Left renal pelvis (tissue), 4 donors: ENCODE results near the gene LAMA3. TPM values are rescaled to one million over a fixed set of nuclear protein-coding genes. Genes with fewer than 3 reads are reported as not detected.

ENCODE experiments used
- DNase-seq, 4 donors: peaks; one replicate each; pipeline ENCODE4 v3.0.0-alpha.2; 2013; ENCODE audit warnings: low read depth in 4 of 4, low spot score in 3 of 4
- polyA plus RNA-seq, 4 donors: library from polyadenylated mRNA; unstranded; fragments of 120-200 nt; gene quantifications; one replicate each; pipeline ENCODE4 v1.2.1, GENCODE V29; 2013; ENCODE audit not compliant: insufficient read length in 4 of 4

Gene LAMA3
- polyA plus RNA-seq, 4 donors = 1.5 to 3.1 (median 2.5) TPM

GRCh38 chr18:23758281-23758680, 69.0 kb downstream of the LAMA3 start:
- no peak for DNase-seq

GRCh38 chr18:23761941-23762340, 72.7 kb downstream of the LAMA3 start:
- no peak for DNase-seq

GRCh38 chr18:23763343-23763742, 74.1 kb downstream of the LAMA3 start:
- no peak for DNase-seq

- no peak for DNase-seq
Observed at GRCh38 chr18:23765931-23766330, 76.7 kb downstream of the LAMA3 start.

- DNase-seq = no peak
Observed at GRCh38 chr18:23772327-23773024, 83.2 kb downstream of the LAMA3 start.

- DNase-seq = no peak
Observed at GRCh38 chr18:23776306-23776705, 87.1 kb downstream of the LAMA3 start.

GRCh38 chr18:23778828-23779227, 89.6 kb downstream of the LAMA3 start:
- DNase-seq = no peak

GRCh38 chr18:23779696-23780303, 90.5 kb downstream of the LAMA3 start:
- no peak for DNase-seq

- DNase-seq = no peak
Observed at GRCh38 chr18:23784832-23785245, 95.6 kb downstream of the LAMA3 start.

- DNase-seq = no peak
Observed at GRCh38 chr18:23793051-23793450, 103.8 kb downstream of the LAMA3 start.

GRCh38 chr18:23793985-23794867, 105.0 kb downstream of the LAMA3 start:
- DNase-seq = no peak

- DNase-seq = no peak
Observed at GRCh38 chr18:23798249-23798648, 109.0 kb downstream of the LAMA3 start.

GRCh38 chr18:23798824-23799223, 109.6 kb downstream of the LAMA3 start:
- DNase-seq = no peak

GRCh38 chr18:23799540-23799939, 110.3 kb downstream of the LAMA3 start:
- DNase-seq = no peak

- DNase-seq = no peak
Observed at GRCh38 chr18:23800902-23801301, 111.6 kb downstream of the LAMA3 start.

- no peak for DNase-seq
Observed at GRCh38 chr18:23802817-23803216, 113.6 kb downstream of the LAMA3 start.

- DNase-seq = no peak
Observed at GRCh38 chr18:23803755-23804154, 114.5 kb downstream of the LAMA3 start.

- DNase-seq = no peak
Observed at GRCh38 chr18:23805898-23806297, 116.6 kb downstream of the LAMA3 start.

- DNase-seq = no peak
Observed at GRCh38 chr18:23809415-23809814, 120.2 kb downstream of the LAMA3 start.

- DNase-seq = no peak
Observed at GRCh38 chr18:23810396-23810795, 121.1 kb downstream of the LAMA3 start.

- DNase-seq = no peak
Observed at GRCh38 chr18:23811176-23811575, 121.9 kb downstream of the LAMA3 start.
